ENCODE results near the gene SAFB2. TPM values are rescaled to one million over a fixed set of nuclear protein-coding genes. Genes with fewer than 3 reads are reported as not detected.

The SAFB2 gene
- total and polyA plus RNA-seq, 10 of the 15 experiments (the other 5 are each of a cell fraction or from before 2014, with no cell fraction given): 4.5 to 89.2 (median 42.9) TPM

DNA sequence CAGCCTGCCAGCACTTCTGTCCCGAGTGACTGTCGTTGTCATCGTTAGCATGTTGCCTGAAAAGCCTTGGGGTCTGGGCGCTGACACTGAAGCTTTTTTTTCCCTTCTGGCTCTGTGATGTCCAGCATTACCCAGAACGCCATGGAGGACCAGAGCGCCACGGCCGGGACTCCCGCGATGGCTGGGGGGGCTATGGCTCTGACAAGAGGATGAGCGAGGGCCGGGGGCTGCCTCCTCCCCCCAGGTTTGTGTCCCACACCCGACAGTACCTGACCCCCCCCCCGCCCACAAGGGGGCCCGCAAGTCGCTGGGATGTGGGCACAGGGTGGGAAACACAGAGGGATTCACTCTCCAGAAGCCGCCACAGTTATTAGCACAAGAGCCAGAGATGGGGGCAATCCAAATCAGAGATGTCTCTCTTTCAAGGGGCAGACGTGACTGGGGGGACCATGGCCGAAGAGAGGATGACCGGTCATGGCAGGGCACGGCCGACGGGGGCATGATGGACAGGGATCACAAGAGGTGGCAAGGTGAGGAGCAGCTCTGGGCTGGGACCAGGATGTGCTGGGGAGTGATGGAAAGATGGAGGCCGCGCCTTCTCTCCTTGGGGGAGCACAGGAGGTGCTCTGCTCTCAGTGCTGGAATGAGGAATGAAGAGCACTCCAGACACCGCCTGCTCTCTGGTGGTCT is 44.5 kb upstream of the SAFB2 start:
- Histone ChIP-seq H3K4me3 (no peak overlapping the region), H3K79me2 (ENCODE audit: control insufficient read depth, insufficient read depth, low read length) (no peaks in the 10 kb centered on the region), H3K4me1 (ENCODE audit: control insufficient read depth, insufficient read depth, low read length) (peaks cover 3% of the 10 kb centered on the region; the same call in 1 of the 2 replicates), H3K27ac (ENCODE audit: control insufficient read depth, insufficient read depth) (no peak overlapping the region), H3K9ac (ENCODE audit: control insufficient read depth, insufficient read depth, low read length) (no peak overlapping the region), H3K9me3 (replicated peaks; ENCODE audit: control insufficient read depth, insufficient read depth, low read length) (no peaks in the 10 kb centered on the region), H4K20me1 (ENCODE audit: control insufficient read depth, insufficient read depth) (no peaks in the 10 kb centered on the region; the same call in 1 of the 2 replicates), H3K36me3 (ENCODE audit: control insufficient read depth in 2 of 2, insufficient read depth in 2 of 2, low read length in 1 of 2) (peaks cover 32 to 50% of the 10 kb centered on the region in 2 experiments), H2AFZ (ENCODE audit: control insufficient read depth, low read depth, low read length) (no peak overlapping the region), H3K27me3 (replicated peaks in 1 of 2; ENCODE audit: control insufficient read depth in 2 of 2, insufficient read depth in 2 of 2, low read length in 1 of 2) (no peaks in the 10 kb centered on the region), H3K4me2 (ENCODE audit: control insufficient read depth, insufficient read depth) (no peak overlapping the region)
- ChIA-PET SMC1A (ENCODE audit: uncharacterized antibody, unreplicated experiment) (no interaction called here), CTCF (interaction anchor here (1.1 kb wide), 1 partner anchor 128 kb away, joined by 3 read pairs; no protein-coding TSS in a partner anchor), POLR2A (no interaction called here), RAD21 (ENCODE audit: unreplicated experiment) (no interaction called here)
- WGBS (ENCODE audit: insufficient coverage, insufficient replicate concordance, low lambda C conversion rate, missing lambda C conversion rate): 98% methylated on average over 26 of the region's 26 CpGs
- DNase-seq (ENCODE audit: low read depth, low spot score) (no peak), FAIRE-seq (no peak), ATAC-seq (no peak)
- intact Hi-C loops (cut with micrococcal nuclease; ENCODE audit: unreplicated experiment) (no loop called here), in situ Hi-C loops (cut with MboI) (no loop called here)
- TF ChIP-seq TCF3 (IDR thresholded peaks at IDR 0.05; ENCODE audit: borderline replicate concordance, insufficient read depth, low read depth, low read length): no peak
- no TSS peak for BruUV-seq (replicated peaks)

- H3K36me3 ChIP-seq (ENCODE audit: control insufficient read depth in 2 of 2, insufficient read depth in 2 of 2, low read length in 1 of 2): peaks cover 32 to 56% of the 10 kb centered on the region in 2 experiments
- FAIRE-seq (no peak), ATAC-seq (peak; percentile 82), DNase-seq (ENCODE audit: low read depth, low spot score) (peak; percentile 20)
- no peak overlapping the region for H3K4me3 ChIP-seq
- intact Hi-C loops (cut with micrococcal nuclease; ENCODE audit: unreplicated experiment) (no loop called here), in situ Hi-C loops (cut with MboI) (no loop called here)
- H3K4me2 ChIP-seq (ENCODE audit: control insufficient read depth, insufficient read depth): no peak overlapping the region
- no peaks in the 10 kb centered on the region for H3K9me3 ChIP-seq (replicated peaks; ENCODE audit: control insufficient read depth, insufficient read depth, low read length)
- no peak overlapping the region for H3K9ac ChIP-seq (ENCODE audit: control insufficient read depth, insufficient read depth, low read length)
- ChIA-PET POLR2A (no interaction called here), CTCF (interaction anchor here (0.6 to 1.7 kb wide), 4 partner anchors 11 to 129 kb away, joined by 3 read pairs; no protein-coding TSS in a partner anchor), SMC1A (ENCODE audit: uncharacterized antibody, unreplicated experiment) (interaction anchor here (0.7 to 1.2 kb wide), 2 partner anchors 9 to 45 kb away, joined by 3 read pairs; no protein-coding TSS in a partner anchor), RAD21 (ENCODE audit: unreplicated experiment) (no interaction called here)
- no TSS peak for BruUV-seq (replicated peaks)
- no peak overlapping the region for H2AFZ ChIP-seq (ENCODE audit: control insufficient read depth, low read depth, low read length)
- no peak overlapping the region for H3K27ac ChIP-seq (ENCODE audit: control insufficient read depth, insufficient read depth)
- 61% methylated on average over 10 of the region's 10 CpGs for WGBS (ENCODE audit: insufficient coverage, insufficient replicate concordance, low lambda C conversion rate, missing lambda C conversion rate)
- no peaks in the 10 kb centered on the region; the same call in 1 of the 2 replicates for H4K20me1 ChIP-seq (ENCODE audit: control insufficient read depth, insufficient read depth)
- H3K79me2 ChIP-seq (ENCODE audit: control insufficient read depth, insufficient read depth, low read length): no peaks in the 10 kb centered on the region
- no peaks in the 10 kb centered on the region for H3K27me3 ChIP-seq (replicated peaks in 1 of 2; ENCODE audit: control insufficient read depth in 2 of 2, insufficient read depth in 2 of 2, low read length in 1 of 2)
- H3K4me1 ChIP-seq (ENCODE audit: control insufficient read depth, insufficient read depth, low read length): peaks cover 3% of the 10 kb centered on the region; the same call in 1 of the 2 replicates
- TF ChIP-seq POLR2A (IDR thresholded peaks at IDR 0.05; ENCODE audit: low read depth, low read length) (peak; percentile 25; the same call in 1 of the 2 replicates), IKZF1 (conservative IDR thresholded peaks at IDR 0.05) (peak; percentile 43), BHLHE40 (IDR thresholded peaks at IDR 0.05; ENCODE audit: borderline replicate concordance in 1 of 2, low read depth in 2 of 2, low read length in 1 of 2) (peak in 1 of 2 experiments; percentile 5; a peak in 1 of 4 replicates), SKIL (IDR thresholded peaks at IDR 0.05; ENCODE audit: low read depth, poor library complexity, severe bottlenecking) (no peak), STAT1 (conservative IDR thresholded peaks at IDR 0.05) (no peak), IRF4 (IDR thresholded peaks at IDR 0.05; ENCODE audit: low read depth, low read length) (no peak), RAD21 (IDR thresholded peaks at IDR 0.05; ENCODE audit: insufficient read depth, low read depth, low read length) (no peak)
- TF ChIP-seq, protein P1, sequence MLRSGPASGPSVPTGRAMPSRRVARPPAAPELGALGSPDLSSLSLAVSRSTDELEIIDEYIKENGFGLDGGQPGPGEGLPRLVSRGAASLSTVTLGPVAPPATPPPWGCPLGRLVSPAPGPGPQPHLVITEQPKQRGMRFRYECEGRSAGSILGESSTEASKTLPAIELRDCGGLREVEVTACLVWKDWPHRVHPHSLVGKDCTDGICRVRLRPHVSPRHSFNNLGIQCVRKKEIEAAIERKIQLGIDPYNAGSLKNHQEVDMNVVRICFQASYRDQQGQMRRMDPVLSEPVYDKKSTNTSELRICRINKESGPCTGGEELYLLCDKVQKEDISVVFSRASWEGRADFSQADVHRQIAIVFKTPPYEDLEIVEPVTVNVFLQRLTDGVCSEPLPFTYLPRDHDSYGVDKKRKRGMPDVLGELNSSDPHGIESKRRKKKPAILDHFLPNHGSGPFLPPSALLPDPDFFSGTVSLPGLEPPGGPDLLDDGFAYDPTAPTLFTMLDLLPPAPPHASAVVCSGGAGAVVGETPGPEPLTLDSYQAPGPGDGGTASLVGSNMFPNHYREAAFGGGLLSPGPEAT (IDR thresholded peaks at IDR 0.05; ENCODE audit: low read depth): 0 out of 2 replicates have a peak, but pooled peaks have one; percentile 29
- TF ChIP-seq, protein P2, sequence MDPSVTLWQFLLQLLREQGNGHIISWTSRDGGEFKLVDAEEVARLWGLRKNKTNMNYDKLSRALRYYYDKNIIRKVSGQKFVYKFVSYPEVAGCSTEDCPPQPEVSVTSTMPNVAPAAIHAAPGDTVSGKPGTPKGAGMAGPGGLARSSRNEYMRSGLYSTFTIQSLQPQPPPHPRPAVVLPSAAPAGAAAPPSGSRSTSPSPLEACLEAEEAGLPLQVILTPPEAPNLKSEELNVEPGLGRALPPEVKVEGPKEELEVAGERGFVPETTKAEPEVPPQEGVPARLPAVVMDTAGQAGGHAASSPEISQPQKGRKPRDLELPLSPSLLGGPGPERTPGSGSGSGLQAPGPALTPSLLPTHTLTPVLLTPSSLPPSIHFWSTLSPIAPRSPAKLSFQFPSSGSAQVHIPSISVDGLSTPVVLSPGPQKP (IDR thresholded peaks at IDR 0.05; ENCODE audit: low read depth, low read length): no peak
Measured at GRCh38 chr19:5665781-5666513, 43.4 kb upstream of the SAFB2 start.
